HT1080 (cell line): ENCODE measurements around the gene SLU7. TPM values are rescaled to one million over a fixed set of nuclear protein-coding genes. Genes with fewer than 3 reads are reported as not detected.

ENCODE experiments used
- DNase-seq: peaks from one replicate; pipeline ENCODE4 v3.0.0-alpha.2; 2015; ENCODE audit warnings: low read depth
- total RNA-seq: library from RNA; depleted of rRNA; stranded (reverse); fragments of >200 nt; shearing (Covaris generic); gene quantifications from 2 replicates; pipeline ENCODE4 v1.2.3, GENCODE V29; 2014; rRNA removed

SLU7 gene
- total RNA-seq, 1 experiment from 2014 or later, result 67.0 TPM

- no peak for DNase-seq
Observed at GRCh38 chr5:160367885-160368284, 51.0 kb downstream of the SLU7 start.

GRCh38 chr5:160367261-160367660 lies 51.6 kb downstream of the SLU7 start:
- DNase-seq, result no peak

GRCh38 chr5:160366230-160366629 lies 52.7 kb downstream of the SLU7 start:
- no peak for DNase-seq

- no peak for DNase-seq
Observed at GRCh38 chr5:160363660-160364395, 55.1 kb downstream of the SLU7 start.

GRCh38 chr5:160363211-160363610 lies 55.7 kb downstream of the SLU7 start:
- DNase-seq, result no peak

GRCh38 chr5:160361624-160362228 lies 57.2 kb downstream of the SLU7 start:
- no peak for DNase-seq

- DNase-seq, result no peak
Observed at GRCh38 chr5:160360310-160360709, 58.6 kb downstream of the SLU7 start.

GRCh38 chr5:160359816-160360215 lies 59.1 kb downstream of the SLU7 start:
- DNase-seq, result no peak

- no peak for DNase-seq
Observed at GRCh38 chr5:160359242-160359641, 59.6 kb downstream of the SLU7 start.

GRCh38 chr5:160357861-160358411 lies 60.9 kb downstream of the SLU7 start:
- no peak for DNase-seq

GRCh38 chr5:160357394-160357793 lies 61.5 kb downstream of the SLU7 start:
- no peak for DNase-seq

GRCh38 chr5:160356550-160357347 lies 62.1 kb downstream of the SLU7 start:
- DNase-seq, result no peak

GRCh38 chr5:160354666-160355065 lies 64.2 kb downstream of the SLU7 start:
- DNase-seq, result no peak

GRCh38 chr5:160353379-160353778 lies 65.5 kb downstream of the SLU7 start:
- no peak for DNase-seq

- no peak for DNase-seq
Observed at GRCh38 chr5:160352308-160352707, 66.6 kb downstream of the SLU7 start.

Other genes with a start within 250 kb of the SLU7 start
- gene FABP6, start 189.6 kb downstream of the SLU7 start, total RNA-seq, result 0.70 and 1.1 TPM in 2 replicates
- gene CCNJL, start 106.5 kb downstream of the SLU7 start, total RNA-seq, result 12.7 and 13.8 TPM in 2 replicates
- 0.33 and 0.55 TPM in 2 replicates for gene C1QTNF2, start 48.5 kb downstream of the SLU7 start, total RNA-seq
- 5.0 TPM in 2 replicates for gene FAM200C, start 19.0 kb downstream of the SLU7 start, total RNA-seq
- 307 and 313 TPM in 2 replicates for gene PTTG1, start 2.8 kb upstream of the SLU7 start, total RNA-seq